Liver (tissue), 3 donors: ENCODE data around the gene HDLBP.

Experiments
- ATF3 ChIP-seq: IDR thresholded peaks from 2 replicates; pipeline ENCODE4 v1.6.1; 2016; ENCODE audit warnings: antibody characterized with exemption
- CTCF ChIP-seq: fragments of 150-350 bp; IDR thresholded peaks from 2 replicates; pipeline ENCODE4 v1.5.1; 2017; ENCODE audit warnings: improper control_type of control experiment, low read depth, low read length; ENCODE audit not compliant: missing input control
- EGR1 ChIP-seq, 2 donors: IDR thresholded peaks; 2 replicates each; pipeline ENCODE4 v1.6.1; 2016 to 2018; ENCODE audit warnings: antibody characterized with exemption in 2 of 2, low read depth in 2 of 2
- GABPA ChIP-seq, 2 donors: IDR thresholded peaks in 1 of 2; conservative IDR thresholded peaks in 1 of 2; 2 replicates each; pipeline ENCODE4 v1.6.1; 2016; ENCODE audit warnings: antibody characterized with exemption in 2 of 2, mild to moderate bottlenecking in 1 of 2, moderate library complexity in 1 of 2
- HNF4G ChIP-seq: IDR thresholded peaks from 2 replicates; pipeline ENCODE4 v1.6.1; 2016; ENCODE audit warnings: antibody characterized with exemption
- MAX ChIP-seq: IDR thresholded peaks from 2 replicates; pipeline ENCODE4 v1.6.1; 2016; ENCODE audit warnings: antibody characterized with exemption
- RAD21 ChIP-seq, 2 donors: IDR thresholded peaks; 2 replicates each; pipeline ENCODE4 v1.6.1; 2016; ENCODE audit warnings: antibody characterized with exemption in 2 of 2, mild to moderate bottlenecking in 2 of 2
- REST ChIP-seq: IDR thresholded peaks from 2 replicates; pipeline ENCODE4 v1.6.1; 2016; ENCODE audit warnings: antibody characterized with exemption, mild to moderate bottlenecking
- RXRA ChIP-seq, 2 donors: IDR thresholded peaks; 2 replicates each; pipeline ENCODE4 v1.6.1; 2017 to 2018; ENCODE audit warnings: antibody characterized with exemption in 2 of 2, mild to moderate bottlenecking in 1 of 2
- SP1 ChIP-seq: IDR thresholded peaks from 2 replicates; pipeline ENCODE4 v1.6.1; 2018; ENCODE audit warnings: antibody characterized with exemption, mild to moderate bottlenecking
- TAF1 ChIP-seq: conservative IDR thresholded peaks from 2 replicates; pipeline ENCODE4 v1.6.1; 2016; ENCODE audit warnings: antibody characterized with exemption, mild to moderate bottlenecking
- YY1 ChIP-seq: IDR thresholded peaks from 2 replicates; pipeline ENCODE4 v1.6.1; 2016; ENCODE audit warnings: antibody characterized with exemption, mild to moderate bottlenecking
- donor health status: healthy.
- donor health status: healthy.

- no peak for TF ChIP-seq CTCF
- no peak for TF ChIP-seq EGR1 (IDR thresholded peaks at IDR 0.05; ENCODE audit: low read depth in 2 of 2)
- no peak for TF ChIP-seq TAF1
- no peak for TF ChIP-seq YY1
- no peak for TF ChIP-seq MAX
- no peak for TF ChIP-seq REST
- TF ChIP-seq RAD21 (IDR thresholded peaks at IDR 0.05): no peak
- TF ChIP-seq RXRA (IDR thresholded peaks at IDR 0.05): no peak
- no peak for TF ChIP-seq GABPA (IDR thresholded peaks at IDR 0.05 in 1 of 2, conservative IDR thresholded peaks at IDR 0.05 in 1 of 2)
- no peak for TF ChIP-seq HNF4G
- TF ChIP-seq ATF3: no peak
- TF ChIP-seq SP1: no peak
Observed at GRCh38 chr2:241265506-241265905, 50.0 kb downstream of the HDLBP start.
